ENCODE results near the gene MUC5AC.
"Not testable (repeated sequence)": the region's sequence is repeated elsewhere in the genome, so short reads cannot be mapped to it uniquely, and the experiment has no call there.

Gene MUC5AC

DNA sequence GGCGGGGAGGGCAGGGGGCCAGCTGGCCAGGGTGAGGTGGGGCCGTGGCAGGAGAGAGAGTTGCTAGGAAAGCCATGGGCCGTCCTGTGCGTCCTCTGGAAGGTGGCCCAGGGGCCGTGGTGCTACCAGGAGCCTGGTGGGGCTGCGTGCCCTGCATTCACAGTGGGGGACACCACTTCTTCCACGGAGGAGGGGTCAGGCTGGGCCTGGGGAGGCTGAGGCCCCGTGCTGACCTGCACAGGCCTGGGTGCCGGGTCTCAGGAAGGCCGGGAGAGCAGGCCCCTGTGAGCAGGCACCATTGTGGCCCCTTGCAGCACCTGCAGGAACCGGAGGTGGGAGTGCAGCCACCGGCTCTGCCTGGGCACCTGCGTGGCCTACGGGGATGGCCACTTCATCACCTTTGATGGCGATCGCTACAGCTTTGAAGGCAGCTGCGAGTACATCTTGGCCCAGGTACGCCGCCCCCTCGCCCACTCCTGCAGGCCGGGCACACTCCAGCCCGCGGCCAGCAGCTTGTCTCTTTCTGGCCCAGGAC is 77.1 kb downstream of the MUC5AC start:
- DNase-seq (ENCODE audit: low spot score): no peak

GRCh38 chr11:1235306-1235900 is 77.7 kb downstream of the MUC5AC start:
- DNase-seq (ENCODE audit: low spot score): no peak

- no peak for DNase-seq (ENCODE audit: low spot score)
Measured at GRCh38 chr11:1235901-1236315, 78.2 kb downstream of the MUC5AC start.

- no peak for DNase-seq (ENCODE audit: low spot score)
Measured at GRCh38 chr11:1236316-1237127, 78.8 kb downstream of the MUC5AC start.

GRCh38 chr11:1237128-1237580 is 79.4 kb downstream of the MUC5AC start:
- DNase-seq (ENCODE audit: low spot score): no peak

GRCh38 chr11:1237851-1238250 is 80.1 kb downstream of the MUC5AC start:
- no peak for DNase-seq (ENCODE audit: low spot score)

DNA sequence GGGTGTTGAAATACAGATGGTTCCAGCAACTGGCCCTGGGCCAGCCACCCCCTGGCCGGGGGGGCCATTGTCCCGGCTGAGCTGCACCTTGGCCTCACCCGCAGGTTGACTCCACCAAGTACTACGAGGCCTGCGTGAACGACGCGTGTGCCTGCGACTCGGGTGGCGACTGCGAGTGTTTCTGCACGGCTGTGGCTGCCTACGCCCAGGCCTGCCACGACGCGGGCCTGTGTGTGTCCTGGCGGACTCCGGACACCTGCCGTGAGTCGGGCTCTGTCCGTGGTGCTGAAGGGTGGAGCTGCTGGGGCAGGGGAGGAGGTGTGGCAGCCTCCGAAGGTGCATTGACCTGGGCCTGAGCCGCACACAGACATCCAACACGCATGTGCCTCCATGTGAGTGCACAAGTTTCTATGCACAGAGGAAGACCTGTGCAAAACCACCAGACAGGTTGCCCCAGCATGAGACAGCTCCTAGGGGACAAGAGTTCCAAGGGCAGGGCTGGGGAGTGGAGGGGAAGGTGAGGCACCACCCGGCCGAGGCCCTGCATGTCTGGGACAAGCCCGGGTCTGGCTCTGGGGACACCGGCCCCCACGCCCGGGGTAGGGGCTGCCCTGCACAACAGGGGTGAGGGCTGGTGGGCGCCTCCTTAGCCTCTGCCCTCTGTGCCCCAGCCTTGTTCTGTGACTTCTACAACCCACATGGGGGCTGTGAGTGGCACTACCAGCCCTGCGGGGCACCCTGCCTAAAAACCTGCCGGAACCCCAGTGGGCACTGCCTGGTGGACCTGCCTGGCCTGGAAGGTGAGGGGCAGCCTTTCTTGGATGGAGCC is 81.2 kb downstream of the MUC5AC start:
- DNase-seq (ENCODE audit: low spot score): no peak

DNA sequence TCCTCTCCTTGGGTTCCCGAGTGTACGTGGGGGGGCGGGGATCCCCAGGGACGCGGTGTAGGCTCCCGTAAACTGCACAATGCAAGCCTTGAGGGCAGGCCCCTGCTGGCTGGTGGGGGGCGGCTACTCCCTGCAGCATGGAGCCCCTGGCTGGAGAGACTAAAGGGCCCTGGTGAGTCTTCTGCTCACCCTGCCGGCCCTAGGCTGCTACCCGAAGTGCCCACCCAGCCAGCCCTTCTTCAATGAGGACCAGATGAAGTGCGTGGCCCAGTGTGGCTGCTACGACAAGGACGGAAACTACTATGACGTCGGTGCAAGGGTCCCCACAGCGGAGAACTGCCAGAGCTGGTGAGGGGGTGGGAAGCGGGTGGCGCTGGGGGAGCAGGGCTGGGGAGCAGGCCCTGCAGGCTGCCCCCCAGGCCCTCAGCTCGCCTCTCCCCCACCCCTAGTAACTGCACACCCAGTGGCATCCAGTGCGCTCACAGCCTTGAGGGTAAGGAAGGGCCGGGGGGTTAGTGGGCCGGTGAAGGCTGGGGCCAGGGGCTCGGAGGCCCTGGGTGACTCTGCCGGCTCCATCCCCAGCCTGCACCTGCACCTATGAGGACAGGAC is 81.9 kb downstream of the MUC5AC start:
- DNase-seq (ENCODE audit: low spot score): no peak

DNA sequence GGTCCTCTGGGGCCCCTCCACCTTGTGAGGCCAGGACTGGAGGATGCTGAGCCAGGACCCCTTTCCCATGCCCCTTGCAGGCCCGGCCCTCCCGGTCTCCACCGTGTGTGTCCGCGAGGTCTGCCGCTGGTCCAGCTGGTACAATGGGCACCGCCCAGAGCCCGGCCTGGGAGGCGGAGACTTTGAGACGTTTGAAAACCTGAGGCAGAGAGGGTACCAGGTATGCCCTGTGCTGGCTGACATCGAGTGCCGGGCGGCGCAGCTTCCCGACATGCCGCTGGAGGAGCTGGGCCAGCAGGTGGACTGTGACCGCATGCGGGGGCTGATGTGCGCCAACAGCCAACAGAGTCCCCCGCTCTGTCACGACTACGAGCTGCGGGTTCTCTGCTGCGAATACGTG is 83.0 kb downstream of the MUC5AC start:
- no peak for DNase-seq (ENCODE audit: low spot score)

DNA sequence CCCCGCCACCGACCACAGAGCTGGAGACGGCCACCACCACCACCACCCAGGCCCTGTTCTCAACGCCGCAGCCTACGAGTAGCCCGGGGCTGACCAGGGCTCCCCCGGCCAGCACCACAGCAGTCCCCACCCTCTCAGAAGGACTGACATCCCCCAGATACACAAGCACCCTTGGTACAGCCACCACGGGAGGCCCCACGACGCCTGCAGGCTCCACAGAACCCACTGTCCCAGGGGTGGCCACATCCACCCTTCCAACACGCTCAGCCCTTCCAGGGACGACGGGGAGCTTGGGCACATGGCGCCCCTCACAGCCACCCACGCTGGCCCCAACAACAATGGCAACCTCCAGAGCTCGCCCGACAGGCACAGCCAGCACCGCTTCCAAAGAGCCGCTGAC is 84.0 kb downstream of the MUC5AC start:
- DNase-seq (ENCODE audit: low spot score): no peak

GRCh38 chr11:1242289-1242688 is 84.5 kb downstream of the MUC5AC start:
- no peak for DNase-seq (ENCODE audit: low spot score)

DNA sequence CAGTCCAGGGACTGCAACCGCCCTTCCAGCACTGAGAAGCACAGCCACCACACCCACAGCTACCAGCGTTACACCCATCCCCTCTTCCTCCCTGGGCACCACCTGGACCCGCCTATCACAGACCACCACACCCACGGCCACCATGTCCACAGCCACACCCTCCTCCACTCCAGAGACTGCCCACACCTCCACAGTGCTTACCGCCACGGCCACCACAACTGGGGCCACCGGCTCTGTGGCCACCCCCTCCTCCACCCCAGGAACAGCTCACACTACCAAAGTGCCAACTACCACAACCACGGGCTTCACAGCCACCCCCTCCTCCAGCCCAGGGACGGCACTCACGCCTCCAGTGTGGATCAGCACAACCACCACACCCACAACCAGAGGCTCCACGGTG is 85.0 kb downstream of the MUC5AC start:
- not testable (repeated sequence) for DNase-seq (ENCODE audit: low spot score)

- DNase-seq (ENCODE audit: low spot score): not testable (repeated sequence)
Measured at GRCh38 chr11:1243521-1243920, 85.8 kb downstream of the MUC5AC start.

DNA sequence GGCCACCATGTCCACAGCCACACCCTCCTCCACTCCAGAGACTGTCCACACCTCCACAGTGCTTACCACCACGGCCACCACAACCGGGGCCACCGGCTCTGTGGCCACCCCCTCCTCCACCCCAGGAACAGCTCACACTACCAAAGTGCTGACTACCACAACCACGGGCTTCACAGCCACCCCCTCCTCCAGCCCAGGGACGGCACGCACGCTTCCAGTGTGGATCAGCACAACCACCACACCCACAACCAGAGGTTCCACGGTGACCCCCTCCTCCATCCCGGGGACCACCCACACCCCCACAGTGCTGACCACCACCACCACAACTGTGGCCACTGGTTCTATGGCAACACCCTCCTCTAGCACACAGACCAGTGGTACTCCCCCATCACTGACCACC is 86.8 kb downstream of the MUC5AC start:
- not testable (repeated sequence) for DNase-seq (ENCODE audit: low spot score)

DNA sequence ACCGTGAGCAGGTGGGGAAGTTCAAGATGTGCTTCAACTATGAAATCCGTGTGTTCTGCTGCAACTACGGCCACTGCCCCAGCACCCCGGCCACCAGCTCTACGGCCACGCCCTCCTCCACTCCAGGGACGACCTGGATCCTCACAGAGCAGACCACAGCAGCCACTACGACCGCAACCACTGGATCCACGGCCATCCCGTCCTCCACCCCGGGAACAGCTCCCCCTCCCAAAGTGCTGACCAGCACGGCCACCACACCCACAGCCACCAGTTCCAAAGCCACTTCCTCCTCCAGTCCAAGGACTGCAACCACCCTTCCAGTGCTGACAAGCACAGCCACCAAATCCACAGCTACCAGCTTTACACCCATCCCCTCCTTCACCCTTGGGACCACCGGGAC is 88.0 kb downstream of the MUC5AC start:
- DNase-seq (ENCODE audit: low spot score): not testable (repeated sequence)

DNA sequence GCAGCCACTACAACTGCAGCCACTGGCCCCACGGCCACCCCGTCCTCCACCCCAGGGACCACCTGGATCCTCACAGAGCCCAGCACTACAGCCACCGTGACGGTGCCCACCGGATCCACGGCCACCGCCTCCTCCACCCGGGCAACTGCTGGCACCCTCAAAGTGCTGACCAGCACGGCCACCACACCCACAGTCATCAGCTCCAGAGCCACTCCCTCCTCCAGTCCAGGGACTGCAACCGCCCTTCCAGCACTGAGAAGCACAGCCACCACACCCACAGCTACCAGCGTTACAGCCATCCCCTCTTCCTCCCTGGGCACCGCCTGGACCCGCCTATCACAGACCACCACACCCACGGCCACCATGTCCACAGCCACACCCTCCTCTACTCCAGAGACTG is 88.5 kb downstream of the MUC5AC start:
- not testable (repeated sequence) for DNase-seq (ENCODE audit: low spot score)

DNA sequence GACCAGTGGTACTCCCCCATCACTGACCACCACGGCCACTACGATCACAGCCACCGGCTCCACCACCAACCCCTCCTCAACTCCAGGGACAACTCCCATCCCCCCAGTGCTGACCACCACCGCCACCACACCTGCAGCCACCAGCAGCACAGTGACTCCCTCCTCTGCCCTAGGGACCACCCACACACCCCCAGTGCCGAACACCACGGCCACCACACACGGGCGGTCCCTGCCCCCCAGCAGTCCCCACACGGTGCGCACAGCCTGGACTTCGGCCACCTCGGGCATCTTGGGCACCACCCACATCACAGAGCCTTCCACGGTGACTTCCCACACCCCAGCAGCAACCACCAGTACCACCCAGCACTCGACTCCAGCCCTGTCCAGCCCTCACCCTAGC is 89.3 kb downstream of the MUC5AC start:
- not testable (repeated sequence) for DNase-seq (ENCODE audit: low spot score)

GRCh38 chr11:1248951-1249350 is 91.2 kb downstream of the MUC5AC start:
- DNase-seq (ENCODE audit: low spot score): not testable (repeated sequence)

DNA sequence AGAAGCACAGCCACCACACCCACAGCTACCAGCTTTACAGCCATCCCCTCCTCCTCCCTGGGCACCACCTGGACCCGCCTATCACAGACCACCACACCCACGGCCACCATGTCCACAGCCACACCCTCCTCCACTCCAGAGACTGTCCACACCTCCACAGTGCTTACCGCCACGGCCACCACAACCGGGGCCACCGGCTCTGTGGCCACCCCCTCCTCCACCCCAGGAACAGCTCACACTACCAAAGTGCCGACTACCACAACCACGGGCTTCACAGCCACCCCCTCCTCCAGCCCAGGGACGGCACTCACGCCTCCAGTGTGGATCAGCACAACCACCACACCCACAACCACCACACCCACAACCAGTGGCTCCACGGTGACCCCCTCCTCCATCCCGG is 92.7 kb downstream of the MUC5AC start:
- DNase-seq (ENCODE audit: low spot score): not testable (repeated sequence)

Data from SK-N-DZ (cell line).